Measurements from ENCODE around the gene NACC2. TPM values are rescaled to one million over a fixed set of nuclear protein-coding genes. Genes with fewer than 3 reads are reported as not detected.

The NACC2 gene
- total and polyA plus RNA-seq, 2 donors from 2014 or later, result 7.1 to 30.9 TPM

- Histone ChIP-seq H3K9me3 (ENCODE audit: control insufficient read depth in 2 of 3, insufficient read depth in 1 of 3, low read length in 3 of 3) (no peaks in the 10 kb centered on the region), H3K27me3 (ENCODE audit: control insufficient read depth, insufficient read depth, low read length) (no peaks in the 10 kb centered on the region), H3K4me3 (ENCODE audit: low read length in 3 of 3) (no peak overlapping the region), H3K9ac (ENCODE audit: low read length in 3 of 3) (no peak overlapping the region), H3K4me1 (ENCODE audit: control insufficient read depth in 2 of 3, insufficient read depth in 2 of 3, low read depth in 1 of 3, low read length in 3 of 3) (peaks cover 0 to 16% (median 0%) of the 10 kb centered on the region in 3 donors), H3K36me3 (ENCODE audit: control insufficient read depth in 2 of 3, insufficient read depth in 3 of 3, low read length in 3 of 3) (no peaks in the 10 kb centered on the region), H3K27ac (ENCODE audit: low read depth in 2 of 2, low read length in 2 of 2) (no peak overlapping the region)
- TF ChIP-seq, protein P1, sequence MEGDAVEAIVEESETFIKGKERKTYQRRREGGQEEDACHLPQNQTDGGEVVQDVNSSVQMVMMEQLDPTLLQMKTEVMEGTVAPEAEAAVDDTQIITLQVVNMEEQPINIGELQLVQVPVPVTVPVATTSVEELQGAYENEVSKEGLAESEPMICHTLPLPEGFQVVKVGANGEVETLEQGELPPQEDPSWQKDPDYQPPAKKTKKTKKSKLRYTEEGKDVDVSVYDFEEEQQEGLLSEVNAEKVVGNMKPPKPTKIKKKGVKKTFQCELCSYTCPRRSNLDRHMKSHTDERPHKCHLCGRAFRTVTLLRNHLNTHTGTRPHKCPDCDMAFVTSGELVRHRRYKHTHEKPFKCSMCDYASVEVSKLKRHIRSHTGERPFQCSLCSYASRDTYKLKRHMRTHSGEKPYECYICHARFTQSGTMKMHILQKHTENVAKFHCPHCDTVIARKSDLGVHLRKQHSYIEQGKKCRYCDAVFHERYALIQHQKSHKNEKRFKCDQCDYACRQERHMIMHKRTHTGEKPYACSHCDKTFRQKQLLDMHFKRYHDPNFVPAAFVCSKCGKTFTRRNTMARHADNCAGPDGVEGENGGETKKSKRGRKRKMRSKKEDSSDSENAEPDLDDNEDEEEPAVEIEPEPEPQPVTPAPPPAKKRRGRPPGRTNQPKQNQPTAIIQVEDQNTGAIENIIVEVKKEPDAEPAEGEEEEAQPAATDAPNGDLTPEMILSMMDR (IDR thresholded peaks at IDR 0.05; ENCODE audit: borderline replicate concordance, extremely low read depth, insufficient read depth), result no peak
- intact Hi-C loops (cut with DNase I), result no loop called here
- DNase-seq (no peak), FAIRE-seq (no peak)
Measured at GRCh38 chr9:135988493-135988892, 106.6 kb downstream of the NACC2 start.

DNA sequence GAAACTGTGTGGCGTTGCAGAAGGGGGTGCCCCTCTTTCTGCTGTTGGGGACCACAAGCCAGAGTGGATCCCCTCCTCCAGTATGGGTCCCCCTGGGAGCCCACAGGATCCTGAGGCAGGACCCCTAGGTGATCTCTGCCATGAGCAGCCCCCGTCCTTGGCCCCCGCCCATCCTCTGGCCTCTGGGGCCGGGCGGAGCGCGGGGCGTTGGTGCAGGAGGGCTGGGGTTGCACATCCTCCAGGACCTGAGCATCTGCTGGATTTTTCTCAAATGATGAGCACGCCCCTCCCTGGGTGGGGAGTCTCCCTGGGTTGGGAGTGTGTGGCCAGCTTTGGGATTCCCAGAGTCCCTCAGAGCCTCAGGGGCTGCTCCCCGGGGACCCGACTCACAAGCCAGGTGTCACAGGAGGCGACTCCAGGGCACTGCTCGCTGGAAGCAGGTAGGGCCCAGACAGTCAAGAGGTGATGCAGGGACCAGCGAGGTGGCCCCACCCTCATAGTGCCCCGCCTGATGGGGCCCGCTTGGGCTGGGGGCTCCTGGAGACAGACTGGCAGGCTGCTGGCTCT, 107.2 kb downstream of the NACC2 start:
- no peak overlapping the region for H3K27ac ChIP-seq (ENCODE audit: low read depth in 2 of 2, low read length in 2 of 2)
- H3K4me1 ChIP-seq (ENCODE audit: control insufficient read depth in 2 of 3, insufficient read depth in 2 of 3, low read depth in 1 of 3, low read length in 3 of 3), result peaks cover 0 to 12% (median 0%) of the 10 kb centered on the region in 3 donors
- no peaks in the 10 kb centered on the region for H3K36me3 ChIP-seq (ENCODE audit: control insufficient read depth in 2 of 3, insufficient read depth in 3 of 3, low read length in 3 of 3)
- DNase-seq (no peak), FAIRE-seq (no peak)
- TF ChIP-seq, protein P1 (IDR thresholded peaks at IDR 0.05; ENCODE audit: borderline replicate concordance, extremely low read depth, insufficient read depth), result no peak
- H3K9ac ChIP-seq (ENCODE audit: low read length in 3 of 3), result no peak overlapping the region
- no peaks in the 10 kb centered on the region for H3K9me3 ChIP-seq (ENCODE audit: control insufficient read depth in 2 of 3, insufficient read depth in 1 of 3, low read length in 3 of 3)
- no peak overlapping the region for H3K4me3 ChIP-seq (ENCODE audit: low read length in 3 of 3)
- H3K27me3 ChIP-seq (ENCODE audit: control insufficient read depth, insufficient read depth, low read length), result no peaks in the 10 kb centered on the region
- intact Hi-C loops (cut with DNase I), result no loop called here

- Histone ChIP-seq H3K27ac (ENCODE audit: low read depth in 2 of 2, low read length in 2 of 2) (no peak overlapping the region), H3K27me3 (ENCODE audit: control insufficient read depth, insufficient read depth, low read length) (no peaks in the 10 kb centered on the region), H3K9ac (ENCODE audit: low read length in 3 of 3) (no peak overlapping the region), H3K36me3 (ENCODE audit: control insufficient read depth in 2 of 3, insufficient read depth in 3 of 3, low read length in 3 of 3) (no peaks in the 10 kb centered on the region), H3K9me3 (ENCODE audit: control insufficient read depth in 2 of 3, insufficient read depth in 1 of 3, low read length in 3 of 3) (no peaks in the 10 kb centered on the region), H3K4me1 (ENCODE audit: control insufficient read depth in 2 of 3, insufficient read depth in 2 of 3, low read depth in 1 of 3, low read length in 3 of 3) (peaks cover 0 to 7% (median 0%) of the 10 kb centered on the region in 3 donors), H3K4me3 (ENCODE audit: low read length in 3 of 3) (no peak overlapping the region)
- TF ChIP-seq, protein P1 (IDR thresholded peaks at IDR 0.05; ENCODE audit: borderline replicate concordance, extremely low read depth, insufficient read depth), result no peak
- no peak for DNase-seq
- no peak for FAIRE-seq
- intact Hi-C loops (cut with DNase I), result no loop called here
Measured at GRCh38 chr9:135986605-135987004, 108.5 kb downstream of the NACC2 start.

- FAIRE-seq (no peak), DNase-seq (no peak)
- H3K36me3 ChIP-seq (ENCODE audit: control insufficient read depth in 2 of 3, insufficient read depth in 3 of 3, low read length in 3 of 3), result no peaks in the 10 kb centered on the region
- H3K9me3 ChIP-seq (ENCODE audit: control insufficient read depth in 2 of 3, insufficient read depth in 1 of 3, low read length in 3 of 3), result no peaks in the 10 kb centered on the region
- H3K27ac ChIP-seq (ENCODE audit: low read depth in 2 of 2, low read length in 2 of 2), result no peak overlapping the region
- H3K9ac ChIP-seq (ENCODE audit: low read length in 3 of 3), result no peak overlapping the region
- H3K4me1 ChIP-seq (ENCODE audit: control insufficient read depth in 2 of 3, insufficient read depth in 2 of 3, low read depth in 1 of 3, low read length in 3 of 3), result peaks cover 0 to 5% (median 0%) of the 10 kb centered on the region in 3 donors
- intact Hi-C loops (cut with DNase I), result no loop called here
- no peak overlapping the region for H3K4me3 ChIP-seq (ENCODE audit: low read length in 3 of 3)
- TF ChIP-seq, protein P1 (IDR thresholded peaks at IDR 0.05; ENCODE audit: borderline replicate concordance, extremely low read depth, insufficient read depth), result no peak
- no peaks in the 10 kb centered on the region for H3K27me3 ChIP-seq (ENCODE audit: control insufficient read depth, insufficient read depth, low read length)
Measured at GRCh38 chr9:135985889-135986288, 109.2 kb downstream of the NACC2 start.

Data from kidney (tissue), 14 donors.